8988T (cell line): ENCODE measurements around the gene LY9.

Source experiments
- DNase-seq: peaks from one replicate; pipeline ENCODE4 v3.0.0; 2011

The LY9 gene

GRCh38 chr1:160838888-160839287, 42.9 kb downstream of the LY9 start:
- DNase-seq = no peak

- DNase-seq = no peak
Measured at GRCh38 chr1:160839746-160840145, 43.8 kb downstream of the LY9 start.

DNA sequence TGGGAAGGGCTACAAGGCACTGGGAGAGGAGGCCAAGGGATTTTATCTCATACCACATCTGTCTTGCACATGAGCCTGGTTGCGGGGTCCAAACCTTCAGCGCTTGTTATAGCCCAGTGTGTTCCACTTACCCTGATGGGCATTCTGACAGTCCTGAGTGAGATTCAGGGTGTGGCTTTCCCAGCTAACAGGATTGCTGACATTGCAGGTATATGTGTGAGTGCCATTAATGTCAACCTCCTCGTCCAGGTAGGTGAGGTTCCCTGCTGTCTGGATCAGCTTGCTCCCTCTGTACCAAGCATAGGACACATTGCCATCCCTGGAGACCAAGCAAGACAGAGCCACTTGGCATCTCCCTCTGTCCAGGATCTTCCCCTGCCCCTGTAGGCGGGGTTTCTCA, 45.1 kb downstream of the LY9 start:
- no peak for DNase-seq

DNA sequence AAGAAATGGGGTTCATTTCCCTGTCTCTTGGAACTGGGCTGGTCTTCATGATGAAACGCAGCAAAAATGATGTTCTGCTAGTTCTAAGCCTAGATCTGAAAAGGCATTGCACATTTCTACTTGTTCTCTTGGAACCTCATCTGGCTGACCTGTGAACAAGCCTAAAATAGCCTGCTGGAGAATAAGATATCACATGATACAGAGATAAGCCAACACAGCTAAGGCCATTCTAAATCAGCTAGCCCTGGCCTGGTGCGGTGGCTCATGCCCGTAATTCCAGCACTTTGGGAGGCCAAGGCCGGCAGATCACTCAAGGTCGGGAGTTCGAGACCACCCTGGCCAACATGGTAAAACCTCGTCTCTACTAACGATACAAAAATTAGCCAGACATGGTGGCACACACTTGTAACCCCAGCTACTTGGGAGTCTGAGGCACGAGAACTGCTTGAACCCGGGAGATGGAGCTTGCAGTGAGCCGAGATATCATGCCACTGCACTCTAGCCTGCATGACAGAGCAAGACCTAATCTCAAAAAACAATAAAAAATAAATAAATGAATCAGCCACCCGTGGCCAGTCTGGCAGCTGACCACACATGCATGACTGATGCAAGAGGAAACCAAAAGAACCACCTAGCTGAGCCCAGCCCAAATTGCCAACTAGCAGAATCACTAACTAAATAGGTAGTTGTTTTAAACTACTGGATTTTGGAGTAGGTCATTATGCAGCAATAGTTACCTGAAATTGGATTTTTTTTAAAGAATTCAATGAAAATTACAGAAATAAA, 48.7 kb downstream of the LY9 start:
- DNase-seq = no peak

DNA sequence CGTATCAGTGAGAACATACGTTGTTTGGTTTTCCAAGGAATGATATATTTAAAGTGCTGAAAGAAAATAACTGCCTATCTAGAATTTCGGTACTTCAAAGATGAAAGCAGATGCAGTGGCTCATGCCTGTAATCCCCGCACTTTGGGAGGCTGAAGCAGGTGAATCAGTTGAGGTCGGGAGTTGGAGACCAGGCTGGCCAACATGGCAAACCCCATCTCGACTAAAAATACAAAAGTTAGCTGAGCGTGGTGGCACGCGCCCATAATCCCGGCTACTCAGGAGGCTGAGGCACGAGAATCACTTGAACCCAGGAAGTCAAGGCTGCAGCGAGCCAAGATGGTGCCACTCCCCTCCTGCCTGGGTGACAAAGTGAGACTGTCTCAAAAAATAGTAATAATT, 50.3 kb downstream of the LY9 start:
- DNase-seq = no peak

- no peak for DNase-seq
Measured at GRCh38 chr1:160850541-160850940, 54.6 kb downstream of the LY9 start.

DNA sequence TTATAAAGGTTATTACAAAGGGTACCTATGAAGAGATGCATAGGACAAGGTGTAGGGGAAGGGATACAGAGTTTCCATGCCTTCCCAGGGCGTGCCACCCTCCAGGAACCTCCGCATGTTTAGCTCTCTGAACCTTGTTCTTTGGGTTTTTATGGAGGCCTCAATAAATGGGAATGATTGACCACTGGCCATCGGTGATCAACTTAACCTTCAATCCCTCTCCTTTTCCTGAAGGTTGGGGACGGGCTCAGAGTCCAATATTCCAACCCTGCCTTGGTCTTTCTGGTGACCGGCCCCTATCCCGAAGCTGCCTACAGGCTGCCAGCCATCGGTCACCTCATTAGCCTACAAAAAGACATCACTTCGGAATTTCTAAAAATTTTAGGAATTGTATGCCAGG, 55.0 kb downstream of the LY9 start:
- DNase-seq = no peak

- DNase-seq = no peak
Measured at GRCh38 chr1:160853014-160853413, 57.0 kb downstream of the LY9 start.

DNA sequence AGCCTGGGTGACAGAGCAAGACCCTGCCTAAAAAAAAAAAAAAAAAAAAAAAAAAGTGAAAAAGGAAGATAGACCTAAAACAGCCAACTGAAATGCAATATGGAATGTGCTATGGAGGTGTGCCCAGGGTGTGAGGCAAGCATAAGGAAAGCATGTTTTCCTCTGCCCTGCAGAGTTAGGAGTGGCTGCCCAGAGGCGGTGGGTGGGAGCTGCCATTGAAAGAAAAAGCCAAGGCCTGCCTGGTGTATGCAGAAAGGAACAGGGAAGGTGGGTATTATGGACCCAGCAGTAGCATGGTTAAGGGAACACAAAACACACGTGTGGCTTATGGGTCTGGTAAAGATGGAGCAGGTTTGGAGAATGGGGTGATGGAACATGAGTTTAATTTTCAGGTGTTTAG, 57.8 kb downstream of the LY9 start:
- DNase-seq = no peak

DNA sequence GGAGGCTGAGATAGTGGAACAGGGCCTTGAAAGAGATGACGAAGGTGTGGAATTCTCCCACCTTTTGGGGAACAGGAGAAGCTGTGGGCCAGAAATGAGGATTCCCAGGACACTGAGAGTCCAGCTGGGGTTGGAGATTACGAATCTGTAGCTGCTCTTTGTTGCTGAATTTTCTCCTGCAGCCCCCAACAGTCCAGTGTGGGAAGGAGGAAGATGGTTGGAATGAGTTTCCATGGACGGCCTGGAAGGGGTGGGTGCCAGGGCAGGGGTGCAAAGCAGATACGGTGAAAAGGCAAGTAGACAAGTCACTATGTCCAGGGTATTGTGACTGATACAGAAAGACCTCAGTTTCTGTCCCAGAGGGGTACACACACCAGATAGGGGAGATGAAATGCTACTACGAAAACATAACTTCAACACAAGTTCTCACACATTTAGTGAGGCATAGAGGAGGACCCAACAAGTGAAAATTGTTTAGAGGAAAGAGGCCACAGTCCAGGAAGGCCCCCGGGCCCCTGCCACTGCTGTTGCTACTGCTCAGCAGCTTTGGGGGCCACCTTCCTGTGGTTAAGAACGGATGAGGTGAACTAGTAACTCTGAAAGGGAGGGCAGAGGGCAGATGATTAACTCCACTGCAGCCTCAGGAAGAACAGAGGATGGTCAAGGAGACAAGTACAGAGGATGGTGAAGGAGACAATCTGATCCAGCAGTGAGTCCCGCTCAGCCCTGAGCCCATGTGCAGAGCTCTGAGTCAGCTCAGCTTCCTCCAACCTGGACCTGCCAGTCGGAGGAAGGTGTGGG, 59.4 kb downstream of the LY9 start:
- DNase-seq = no peak

- no peak for DNase-seq
Measured at GRCh38 chr1:160858097-160858496, 62.1 kb downstream of the LY9 start.

- no peak for DNase-seq
Measured at GRCh38 chr1:160858507-160858906, 62.5 kb downstream of the LY9 start.

- no peak for DNase-seq
Measured at GRCh38 chr1:160859166-160859565, 63.2 kb downstream of the LY9 start.

- DNase-seq = no peak
Measured at GRCh38 chr1:160860840-160861505, 65.0 kb downstream of the LY9 start.

DNA sequence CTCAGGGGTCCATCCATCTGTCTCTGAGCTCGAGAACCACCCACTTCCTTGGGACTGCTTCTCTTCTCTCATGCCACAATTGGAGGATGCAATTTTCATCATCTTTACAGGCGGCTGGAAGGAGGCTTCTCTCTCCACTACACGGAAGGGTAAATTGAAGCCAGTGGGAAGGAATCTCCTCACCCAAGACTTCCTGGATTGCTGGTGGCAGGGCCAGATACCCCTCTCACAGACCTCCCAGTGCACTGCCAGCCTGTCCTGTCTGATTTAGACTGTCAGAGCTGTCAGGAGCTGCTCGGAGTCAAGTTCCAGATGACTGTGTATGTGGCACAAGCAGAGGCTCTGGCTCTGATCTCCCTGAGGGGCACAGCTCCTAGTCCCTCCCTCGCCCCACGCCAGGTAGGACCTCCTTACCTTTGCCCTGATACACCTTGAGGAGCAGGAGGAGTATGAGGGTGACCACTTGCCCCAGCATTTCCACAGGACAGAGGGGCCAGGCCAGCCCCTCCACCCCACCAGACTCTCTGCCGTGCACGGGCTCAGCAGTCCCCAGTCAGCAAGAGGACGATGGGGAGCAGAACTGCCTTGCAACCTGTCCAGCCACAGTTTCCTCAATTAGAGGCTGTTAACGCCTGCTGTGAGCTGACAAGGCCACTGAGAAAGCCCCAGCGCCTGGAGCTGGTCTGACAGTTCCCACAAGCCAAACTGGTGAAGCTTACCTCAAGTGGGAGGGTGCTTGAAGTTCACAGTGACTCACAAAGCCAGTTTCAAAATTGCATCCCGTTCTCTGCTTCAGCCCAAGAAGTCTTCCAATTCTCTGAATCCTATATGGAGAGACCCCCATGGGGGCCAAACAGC, 66.5 kb downstream of the LY9 start, which contains the start of gene CD244:
Gene CD244, minus strand, starts transcription at position 685 of the 858 bp plus-strand sequence. Its CDS starts 210 bp downstream, at position 475.
- DNase-seq = no peak

- DNase-seq = no peak
Measured at GRCh38 chr1:160863061-160863773, 67.2 kb downstream of the LY9 start.

DNA sequence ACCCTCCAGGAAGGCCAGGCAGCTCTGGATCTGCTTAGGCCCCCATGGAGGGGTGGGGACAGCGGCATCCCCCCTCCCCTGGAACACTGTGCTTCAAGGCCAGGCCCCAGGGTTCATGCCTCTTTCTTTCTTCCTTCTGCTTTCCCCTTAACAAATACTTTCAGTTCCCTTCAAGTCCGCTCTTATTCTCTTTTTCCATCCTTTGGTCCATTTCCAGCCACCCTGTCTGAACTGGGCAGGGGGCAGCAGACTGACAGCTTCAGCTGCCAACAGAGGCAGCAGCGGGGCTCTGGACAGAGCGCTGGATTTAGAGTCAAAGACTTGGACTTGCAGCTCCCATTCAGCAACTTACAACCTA, 67.8 kb downstream of the LY9 start:
- DNase-seq = no peak

DNA sequence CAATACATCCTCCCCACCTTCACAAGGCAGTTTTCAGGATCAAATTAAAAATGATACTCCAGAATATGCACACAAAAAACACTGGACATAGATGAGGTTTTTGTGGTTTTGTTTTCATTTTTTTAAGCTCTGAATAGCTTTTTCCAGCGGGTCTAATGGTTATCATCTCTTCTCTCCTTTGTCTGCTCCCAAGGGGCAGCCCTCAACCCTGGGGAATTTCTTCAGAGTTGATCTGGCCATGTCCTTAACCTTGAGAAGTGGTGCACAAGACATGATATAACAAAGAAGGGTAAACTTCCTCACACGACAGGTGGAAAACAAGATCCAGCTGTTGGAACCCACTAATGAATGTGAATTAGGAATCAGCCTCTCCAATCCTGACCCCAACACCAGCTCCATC, 68.2 kb downstream of the LY9 start:
- no peak for DNase-seq

- no peak for DNase-seq
Measured at GRCh38 chr1:160865337-160865736, 69.4 kb downstream of the LY9 start.

GRCh38 chr1:160866001-160866694, 70.2 kb downstream of the LY9 start:
- DNase-seq = no peak

- no peak for DNase-seq
Measured at GRCh38 chr1:160866695-160867260, 70.8 kb downstream of the LY9 start.
